Gastrocnemius medialis (tissue), 4 donors: ENCODE measurements around the gene FNDC3B.

Experiments used
- POLR2A ChIP-seq, 2 donors: fragments of 450-650 bp; IDR thresholded peaks; one replicate each; pipeline ENCODE4 v1.6.1; 2017; ENCODE audit warnings: antibody characterized with exemption in 2 of 2, mild to moderate bottlenecking in 2 of 2, moderate library complexity in 2 of 2
- TF ChIP-seq, protein P1 (sequence below), 5 experiments: fragments of 450-650 bp in 3 of 5; fragments of 200-600 bp in 2 of 5; sonication (generic) in 2 of 5; IDR thresholded peaks in 4 of 5; conservative IDR thresholded peaks in 1 of 5; 1 replicate in 4 of 5; 2 replicates in 1 of 5; pipeline ENCODE4 v1.5.1; 2016 to 2019; ENCODE audit warnings: antibody characterized with exemption in 5 of 5, mild to moderate bottlenecking in 3 of 5, moderate library complexity in 3 of 5

DNA sequence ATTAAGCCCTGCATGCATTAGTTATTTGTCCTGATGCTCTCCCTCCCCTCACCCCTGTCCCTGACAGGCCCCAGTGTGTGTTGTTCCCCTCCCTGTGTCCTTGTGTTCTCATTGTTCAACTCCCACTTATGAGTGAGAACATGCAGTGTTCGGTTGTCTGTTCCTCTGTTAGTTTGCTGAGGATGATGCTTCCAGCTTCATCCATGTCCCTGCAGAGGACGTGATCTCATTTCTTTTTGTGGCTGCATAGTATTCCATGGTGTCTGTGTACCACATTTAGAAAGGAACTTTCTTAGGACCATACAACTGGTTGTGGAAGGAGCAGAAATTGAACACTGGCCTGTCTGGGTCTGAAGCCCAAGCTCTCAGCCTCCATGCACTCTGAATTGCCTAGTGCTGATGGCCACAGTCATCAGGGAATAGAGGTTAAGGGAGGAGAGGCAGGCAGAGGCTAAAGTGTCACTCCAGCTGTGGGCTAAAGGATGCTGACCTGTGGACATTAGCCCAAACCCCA, 138.5 kb downstream of the FNDC3B start:
- TF ChIP-seq, protein P1, sequence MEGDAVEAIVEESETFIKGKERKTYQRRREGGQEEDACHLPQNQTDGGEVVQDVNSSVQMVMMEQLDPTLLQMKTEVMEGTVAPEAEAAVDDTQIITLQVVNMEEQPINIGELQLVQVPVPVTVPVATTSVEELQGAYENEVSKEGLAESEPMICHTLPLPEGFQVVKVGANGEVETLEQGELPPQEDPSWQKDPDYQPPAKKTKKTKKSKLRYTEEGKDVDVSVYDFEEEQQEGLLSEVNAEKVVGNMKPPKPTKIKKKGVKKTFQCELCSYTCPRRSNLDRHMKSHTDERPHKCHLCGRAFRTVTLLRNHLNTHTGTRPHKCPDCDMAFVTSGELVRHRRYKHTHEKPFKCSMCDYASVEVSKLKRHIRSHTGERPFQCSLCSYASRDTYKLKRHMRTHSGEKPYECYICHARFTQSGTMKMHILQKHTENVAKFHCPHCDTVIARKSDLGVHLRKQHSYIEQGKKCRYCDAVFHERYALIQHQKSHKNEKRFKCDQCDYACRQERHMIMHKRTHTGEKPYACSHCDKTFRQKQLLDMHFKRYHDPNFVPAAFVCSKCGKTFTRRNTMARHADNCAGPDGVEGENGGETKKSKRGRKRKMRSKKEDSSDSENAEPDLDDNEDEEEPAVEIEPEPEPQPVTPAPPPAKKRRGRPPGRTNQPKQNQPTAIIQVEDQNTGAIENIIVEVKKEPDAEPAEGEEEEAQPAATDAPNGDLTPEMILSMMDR (IDR thresholded peaks at IDR 0.05 in 4 of 5, conservative IDR thresholded peaks at IDR 0.05 in 1 of 5) = no peak
- TF ChIP-seq POLR2A (IDR thresholded peaks at IDR 0.05) = no peak
